RKO (cell line): ENCODE results near the gene SRRM2.
"Not testable (repeated sequence)": the region's sequence is repeated elsewhere in the genome, so short reads cannot be mapped to it uniquely, and the experiment has no call there.

Experiments
- DNase-seq: peaks from one replicate; pipeline ENCODE4 v3.0.0-alpha.2; 2016; ENCODE audit warnings: low spot score

SRRM2 gene

GRCh38 chr16:2715064-2715463 lies 37.4 kb upstream of the SRRM2 start:
- DNase-seq: no peak

GRCh38 chr16:2715519-2715918 lies 36.9 kb upstream of the SRRM2 start:
- no peak for DNase-seq

GRCh38 chr16:2715966-2716885 lies 36.2 kb upstream of the SRRM2 start:
- DNase-seq: no peak

- DNase-seq: no peak
These were observed 35.5 kb upstream of the SRRM2 start for GRCh38 chr16:2716948-2717347.

- DNase-seq: no peak
These were observed 34.8 kb upstream of the SRRM2 start for GRCh38 chr16:2717383-2718263.

GRCh38 chr16:2719328-2720063 lies 32.9 kb upstream of the SRRM2 start:
- no peak for DNase-seq

- DNase-seq: no peak
These were observed 32.4 kb upstream of the SRRM2 start, which contains the start of gene PRSS27 for GRCh38 chr16:2720064-2720457. PRSS27 (minus strand) TSS chr16:2720224; CDS start chr16:2720160, 64 bp downstream.

- DNase-seq: peak; percentile 91
These were observed 31.5 kb upstream of the SRRM2 start for GRCh38 chr16:2720719-2721633.

GRCh38 chr16:2721634-2722173 lies 30.7 kb upstream of the SRRM2 start:
- DNase-seq: not testable (repeated sequence)

- DNase-seq: no peak
These were observed 28.3 kb upstream of the SRRM2 start for GRCh38 chr16:2724088-2724676.

GRCh38 chr16:2724816-2725348 lies 27.6 kb upstream of the SRRM2 start:
- DNase-seq: no peak

GRCh38 chr16:2726923-2727322 lies 25.5 kb upstream of the SRRM2 start:
- DNase-seq: no peak

GRCh38 chr16:2728034-2728433 lies 24.4 kb upstream of the SRRM2 start:
- DNase-seq: no peak

GRCh38 chr16:2734844-2735515 lies 17.5 kb upstream of the SRRM2 start:
- no peak for DNase-seq

GRCh38 chr16:2736476-2737237 lies 15.8 kb upstream of the SRRM2 start:
- DNase-seq: no peak

GRCh38 chr16:2737238-2737605 lies 15.2 kb upstream of the SRRM2 start:
- no peak for DNase-seq

- DNase-seq: no peak
These were observed 14.5 kb upstream of the SRRM2 start for GRCh38 chr16:2737895-2738418.

GRCh38 chr16:2738615-2739014 lies 13.8 kb upstream of the SRRM2 start:
- DNase-seq: no peak
